Activated CD8-positive, alpha-beta memory T cell treated with anti-CD3 and anti-CD28 coated beads for 1 hour (primary cell): Measurements from ENCODE around the gene NCEH1.
"Not testable (repeated sequence)": the region's sequence is repeated elsewhere in the genome, so short reads cannot be mapped to it uniquely, and the experiment has no call there.

ENCODE experiments used
- DNase-seq, 2 donors: peaks; one replicate each; pipeline ENCODE4 v3.0.0-alpha.2; 2020; ENCODE audit warnings: low read depth in 1 of 2; ENCODE audit errors: extremely low read depth in 1 of 2

Gene NCEH1

GRCh38 chr3:172710664-172711453, at the start of gene NCEH1:
Gene NCEH1 (minus strand): TSS chr3:172711067. CDS start chr3:172710984, 83 bp downstream.
- DNase-seq: peak; percentile 34 to 42

- DNase-seq: not testable (repeated sequence)
These were observed 49.5 kb upstream of the NCEH1 start for GRCh38 chr3:172760416-172760815.

- DNase-seq: no peak
These were observed 42.3 kb upstream of the NCEH1 start for GRCh38 chr3:172753125-172753524.

GRCh38 chr3:172752651-172753050, 41.8 kb upstream of the NCEH1 start:
- DNase-seq: no peak

GRCh38 chr3:172751175-172751704, 40.4 kb upstream of the NCEH1 start:
- DNase-seq: no peak

GRCh38 chr3:172750368-172751174, 39.7 kb upstream of the NCEH1 start, which contains the start of gene ECT2:
Gene ECT2 (plus strand): TSS chr3:172750726. CDS start chr3:172754531, 3,805 bp downstream.
- peak; percentile 91 to 93 for DNase-seq

GRCh38 chr3:172750069-172750367, 39.2 kb upstream of the NCEH1 start:
- no peak for DNase-seq

GRCh38 chr3:172749230-172749965, 38.5 kb upstream of the NCEH1 start:
- DNase-seq: no peak

GRCh38 chr3:172746475-172746874, 35.6 kb upstream of the NCEH1 start:
- no peak for DNase-seq

GRCh38 chr3:172739462-172739861, 28.6 kb upstream of the NCEH1 start:
- no peak for DNase-seq

GRCh38 chr3:172735014-172735413, 24.1 kb upstream of the NCEH1 start:
- no peak for DNase-seq

GRCh38 chr3:172726380-172726779, 15.5 kb upstream of the NCEH1 start:
- no peak for DNase-seq

- DNase-seq: not testable (repeated sequence)
These were observed 11.7 kb upstream of the NCEH1 start for GRCh38 chr3:172722536-172723040.

- DNase-seq: no peak
These were observed 6.7 kb upstream of the NCEH1 start for GRCh38 chr3:172717493-172718088.

- DNase-seq: no peak
These were observed 5.6 kb upstream of the NCEH1 start for GRCh38 chr3:172716476-172716875.

- no peak for DNase-seq
These were observed 2.4 kb upstream of the NCEH1 start for GRCh38 chr3:172713316-172713715.

GRCh38 chr3:172711454-172711795, 558 bp upstream of the NCEH1 start:
- DNase-seq: no peak

GRCh38 chr3:172709774-172710663, 848 bp downstream of the NCEH1 start:
- no peak for DNase-seq

- no peak for DNase-seq
These were observed 1.7 kb downstream of the NCEH1 start for GRCh38 chr3:172708921-172709773.
